KG1 (cell line): ENCODE measurements around the gene PUS3.

Experiments
- DNase-seq: peaks from one replicate; lab custom pipeline; 2025; lab: John Stamatoyannopoulos, UW

The PUS3 gene

GRCh38 chr11:125902927-125903710 is at the start of gene PUS3:
TSS of gene PUS3 (minus strand) at chr11:125903206. CDS start at chr11:125896284, 6,922 bp downstream.
- peak; percentile 70 for DNase-seq

- no peak for DNase-seq
These were observed 49.6 kb upstream of the PUS3 start for GRCh38 chr11:125952559-125952958.

GRCh38 chr11:125951731-125952130 is 48.7 kb upstream of the PUS3 start:
- no peak for DNase-seq

GRCh38 chr11:125950696-125951651 is 48.0 kb upstream of the PUS3 start:
- no peak for DNase-seq

GRCh38 chr11:125950178-125950490 is 47.1 kb upstream of the PUS3 start:
- DNase-seq, result no peak

- DNase-seq, result no peak
These were observed 46.5 kb upstream of the PUS3 start for GRCh38 chr11:125949271-125950177.

- DNase-seq, result no peak
These were observed 45.5 kb upstream of the PUS3 start for GRCh38 chr11:125948278-125949051.

- no peak for DNase-seq
These were observed 44.6 kb upstream of the PUS3 start for GRCh38 chr11:125947419-125948277.

- no peak for DNase-seq
These were observed 43.9 kb upstream of the PUS3 start for GRCh38 chr11:125946712-125947418.

- no peak for DNase-seq
These were observed 43.0 kb upstream of the PUS3 start, which contains the start of gene VSIG10L2 for GRCh38 chr11:125945797-125946520. TSS of gene VSIG10L2 (plus strand) at chr11:125946044. CDS start at chr11:125946056, 12 bp downstream.

- DNase-seq, result no peak
These were observed 42.2 kb upstream of the PUS3 start for GRCh38 chr11:125945011-125945796.

- DNase-seq, result no peak
These were observed 41.5 kb upstream of the PUS3 start for GRCh38 chr11:125944350-125945010.

GRCh38 chr11:125943661-125944349 is 40.8 kb upstream of the PUS3 start:
- no peak for DNase-seq

GRCh38 chr11:125942771-125943428 is 39.9 kb upstream of the PUS3 start:
- DNase-seq, result no peak

GRCh38 chr11:125941619-125942611 is 38.9 kb upstream of the PUS3 start:
- DNase-seq, result no peak
